ENCODE results near the gene DPP7. TPM values are rescaled to one million over a fixed set of nuclear protein-coding genes. Genes with fewer than 3 reads are reported as not detected.

Gene DPP7
- total and polyA plus RNA-seq, 9 of the 15 experiments (the other 6 are each of a cell fraction or from before 2014, with no cell fraction given): 0.99 to 365 (median 132) TPM

DNA sequence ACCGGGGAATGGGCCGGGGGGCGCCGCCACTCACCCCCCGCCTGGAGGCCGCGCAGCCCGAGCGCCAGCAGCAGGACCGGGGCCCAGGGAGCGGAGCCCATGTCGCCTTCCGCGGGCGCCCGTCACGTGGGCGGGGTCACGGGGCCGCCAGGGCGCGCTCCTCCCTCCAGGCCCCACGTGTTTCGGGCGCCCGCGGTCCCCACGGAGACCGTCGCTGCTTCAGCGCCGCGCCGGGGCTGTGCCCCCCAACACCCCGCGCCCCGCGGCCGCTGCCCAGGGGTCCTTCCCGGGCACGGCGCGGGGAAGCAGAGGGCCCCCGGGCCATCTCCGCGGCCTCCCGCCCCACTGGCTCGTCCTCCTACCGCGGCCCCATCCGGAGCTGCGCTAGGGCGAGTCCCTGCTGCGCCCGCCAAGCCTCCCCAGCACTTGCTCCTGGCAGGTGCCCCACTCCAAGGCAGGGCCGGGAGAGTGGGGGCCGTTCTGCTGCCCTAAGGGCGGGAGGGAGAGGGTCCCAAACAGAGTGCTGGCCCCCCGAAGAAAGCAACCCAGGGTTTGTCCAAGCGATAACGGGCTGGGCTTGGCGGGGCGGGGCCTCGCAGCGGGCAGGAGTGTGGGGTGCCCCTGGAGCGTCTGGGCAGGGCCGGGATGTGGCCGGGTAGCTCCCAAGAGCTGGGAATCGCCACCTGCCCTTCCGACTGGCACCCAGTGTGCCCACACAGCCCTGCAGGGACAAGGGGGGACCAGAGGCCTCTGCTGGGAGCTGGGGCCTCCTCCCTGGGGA, at the start of gene DPP7 (continued):
- TF ChIP-seq EZH2 (IDR thresholded peaks at IDR 0.05; ENCODE audit: borderline replicate concordance, low read depth, low read length): no peak
- no peak for TF ChIP-seq ZNF668 (CRISPR knock-in tag; IDR thresholded peaks at IDR 0.05)
- TF ChIP-seq MIER1 (IDR thresholded peaks at IDR 0.05; ENCODE audit: low read depth): no peak
- TF ChIP-seq RBM25 (IDR thresholded peaks at IDR 0.05; ENCODE audit: low read depth, low read length, severe bottlenecking): no peak
- TF ChIP-seq PURB (CRISPR knock-in tag; IDR thresholded peaks at IDR 0.05; ENCODE audit: low read depth): no peak
- peak; percentile 72 to 92; a peak in 3 of 4 replicates for TF ChIP-seq SIN3A (IDR thresholded peaks at IDR 0.05; ENCODE audit: borderline replicate concordance in 2 of 2, control insufficient read depth in 1 of 2, low read depth in 2 of 2, low read length in 2 of 2)
- peak in 2 of 3 experiments; percentile 52 to 60 for TF ChIP-seq YY1 (IDR thresholded peaks at IDR 0.05; ENCODE audit: borderline replicate concordance in 1 of 3, control insufficient read depth in 1 of 3, extremely low read depth in 1 of 3, insufficient read depth in 3 of 3, insufficient read length in 1 of 3, insufficient replicate concordance in 2 of 3, low read depth in 1 of 3, low read length in 2 of 3)
- TF ChIP-seq, protein P1, sequence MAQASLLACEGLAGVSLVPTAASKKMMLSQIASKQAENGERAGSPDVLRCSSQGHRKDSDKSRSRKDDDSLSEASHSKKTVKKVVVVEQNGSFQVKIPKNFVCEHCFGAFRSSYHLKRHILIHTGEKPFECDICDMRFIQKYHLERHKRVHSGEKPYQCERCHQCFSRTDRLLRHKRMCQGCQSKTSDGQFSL (CRISPR knock-in tag; IDR thresholded peaks at IDR 0.05): no peak
- TF ChIP-seq, protein P1 (tag; IDR thresholded peaks at IDR 0.05): no peak
- TF ChIP-seq CAMTA2 (CRISPR knock-in tag; conservative IDR thresholded peaks at IDR 0.05): no peak
- TF ChIP-seq, protein P2, sequence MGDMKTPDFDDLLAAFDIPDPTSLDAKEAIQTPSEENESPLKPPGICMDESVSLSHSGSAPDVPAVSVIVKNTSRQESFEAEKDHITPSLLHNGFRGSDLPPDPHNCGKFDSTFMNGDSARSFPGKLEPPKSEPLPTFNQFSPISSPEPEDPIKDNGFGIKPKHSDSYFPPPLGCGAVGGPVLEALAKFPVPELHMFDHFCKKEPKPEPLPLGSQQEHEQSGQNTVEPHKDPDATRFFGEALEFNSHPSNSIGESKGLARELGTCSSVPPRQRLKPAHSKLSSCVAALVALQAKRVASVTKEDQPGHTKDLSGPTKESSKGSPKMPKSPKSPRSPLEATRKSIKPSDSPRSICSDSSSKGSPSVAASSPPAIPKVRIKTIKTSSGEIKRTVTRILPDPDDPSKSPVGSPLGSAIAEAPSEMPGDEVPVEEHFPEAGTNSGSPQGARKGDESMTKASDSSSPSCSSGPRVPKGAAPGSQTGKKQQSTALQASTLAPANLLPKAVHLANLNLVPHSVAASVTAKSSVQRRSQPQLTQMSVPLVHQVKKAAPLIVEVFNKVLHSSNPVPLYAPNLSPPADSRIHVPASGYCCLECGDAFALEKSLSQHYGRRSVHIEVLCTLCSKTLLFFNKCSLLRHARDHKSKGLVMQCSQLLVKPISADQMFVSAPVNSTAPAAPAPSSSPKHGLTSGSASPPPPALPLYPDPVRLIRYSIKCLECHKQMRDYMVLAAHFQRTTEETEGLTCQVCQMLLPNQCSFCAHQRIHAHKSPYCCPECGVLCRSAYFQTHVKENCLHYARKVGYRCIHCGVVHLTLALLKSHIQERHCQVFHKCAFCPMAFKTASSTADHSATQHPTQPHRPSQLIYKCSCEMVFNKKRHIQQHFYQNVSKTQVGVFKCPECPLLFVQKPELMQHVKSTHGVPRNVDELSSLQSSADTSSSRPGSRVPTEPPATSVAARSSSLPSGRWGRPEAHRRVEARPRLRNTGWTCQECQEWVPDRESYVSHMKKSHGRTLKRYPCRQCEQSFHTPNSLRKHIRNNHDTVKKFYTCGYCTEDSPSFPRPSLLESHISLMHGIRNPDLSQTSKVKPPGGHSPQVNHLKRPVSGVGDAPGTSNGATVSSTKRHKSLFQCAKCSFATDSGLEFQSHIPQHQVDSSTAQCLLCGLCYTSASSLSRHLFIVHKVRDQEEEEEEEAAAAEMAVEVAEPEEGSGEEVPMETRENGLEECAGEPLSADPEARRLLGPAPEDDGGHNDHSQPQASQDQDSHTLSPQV (IDR thresholded peaks at IDR 0.05): peak; percentile 93
- TF ChIP-seq NCOR1 (IDR thresholded peaks at IDR 0.05): no peak
- peak; percentile 80 for TF ChIP-seq POLR2G (IDR thresholded peaks at IDR 0.05; ENCODE audit: low read depth, low read length)
- TF ChIP-seq, protein P3, sequence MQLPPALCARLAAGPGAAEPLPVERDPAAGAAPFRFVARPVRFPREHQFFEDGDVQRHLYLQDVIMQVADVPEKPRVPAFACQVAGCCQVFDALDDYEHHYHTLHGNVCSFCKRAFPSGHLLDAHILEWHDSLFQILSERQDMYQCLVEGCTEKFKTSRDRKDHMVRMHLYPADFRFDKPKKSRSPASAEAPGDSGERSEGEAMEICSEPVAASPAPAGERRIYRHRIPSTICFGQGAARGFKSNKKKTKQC (CRISPR knock-in tag; IDR thresholded peaks at IDR 0.05): peak; percentile 76; the same call in 1 of the 2 replicates
- no peak for TF ChIP-seq NR4A1 (CRISPR knock-in tag; IDR thresholded peaks at IDR 0.05)
- TF ChIP-seq NR4A1 (tag; IDR thresholded peaks at IDR 0.05): no peak
- TF ChIP-seq CCAR2 (IDR thresholded peaks at IDR 0.05; ENCODE audit: low read depth, low read length): no peak
- no peak for TF ChIP-seq CREBBP (IDR thresholded peaks at IDR 0.05; ENCODE audit: low read depth, low read length)
- TF ChIP-seq C11orf30 (IDR thresholded peaks at IDR 0.05; ENCODE audit: low read depth): no peak; the same call in 1 of the 2 replicates
- no peak for TF ChIP-seq PHF20 (IDR thresholded peaks at IDR 0.05; ENCODE audit: partially characterized antibody)
- no peak for TF ChIP-seq ZNF311 (CRISPR knock-in tag; IDR thresholded peaks at IDR 0.05)
- no peak for TF ChIP-seq ZNF444 (CRISPR knock-in tag; IDR thresholded peaks at IDR 0.05)
- no peak for TF ChIP-seq STAT5A (IDR thresholded peaks at IDR 0.05; ENCODE audit: borderline replicate concordance, low read length)

Measured in K562 (cell line).